Measurements from ENCODE around the gene PPP2R1B. TPM values are rescaled to one million over a fixed set of nuclear protein-coding genes. Genes with fewer than 3 reads are reported as not detected.

Gene PPP2R1B
- total and polyA plus RNA-seq, 11 donors = 4.2 to 99.9 (median 7.9) TPM

GRCh38 chr11:111779118-111779517 is 12.9 kb upstream of the PPP2R1B start:
- 80 to 89% (median 85%) methylated on average over 6 of the region's 6 CpGs for WGBS, 4 donors
- Histone ChIP-seq H3K27me3 (no peaks in the 10 kb centered on the region), H3K27ac (no peak overlapping the region), H3K4me1 (peaks cover 0 to 32% (median 12%) of the 10 kb centered on the region in 12 donors), H3K9me3 (no peaks in the 10 kb centered on the region), H3K4me3 (no peak overlapping the region), H3K36me3 (peaks cover 0 to 13% (median 0%) of the 10 kb centered on the region in 9 donors)
- intact Hi-C loops (cut with DNase I) = loop anchor here in 8 of 10 donors (2.0 to 10.0 kb wide), 8 partner anchors 53 to 212 kb away; partner anchors contain the start of gene SIK2 (in 3 of the 8)
- peak in 2 of 4 donors; percentile 19 to 22 for ATAC-seq
- TF ChIP-seq CTCF (IDR thresholded peaks at IDR 0.05) (no peak), POLR2A (IDR thresholded peaks at IDR 0.05) (no peak)
- no peak for DNase-seq

GRCh38 chr11:111778047-111778558 is 11.9 kb upstream of the PPP2R1B start:
- H3K27me3 ChIP-seq = no peaks in the 10 kb centered on the region
- H3K4me1 ChIP-seq = peaks cover 0 to 25% (median 12%) of the 10 kb centered on the region in 12 donors
- intact Hi-C loops (cut with DNase I) = loop anchor here in 8 of 10 donors (2.0 to 10.0 kb wide), 8 partner anchors 54 to 211 kb away; partner anchors contain the start of gene SIK2 (in 3 of the 8)
- ATAC-seq (no peak), DNase-seq (no peak)
- H3K36me3 ChIP-seq = peaks cover 0 to 4% (median 0%) of the 10 kb centered on the region in 9 donors
- TF ChIP-seq POLR2A (IDR thresholded peaks at IDR 0.05) = no peak
- no peak for TF ChIP-seq CTCF (IDR thresholded peaks at IDR 0.05)
- 91 to 93% (median 92%) methylated on average over 3 of the region's 3 CpGs for WGBS, 4 donors
- no peaks in the 10 kb centered on the region for H3K9me3 ChIP-seq
- H3K4me3 ChIP-seq = no peak overlapping the region
- H3K27ac ChIP-seq = peak overlapping the region in 1 of 12 donors; percentile 11

GRCh38 chr11:111777094-111778046 is 11.2 kb upstream of the PPP2R1B start:
- Histone ChIP-seq H3K9me3 (no peaks in the 10 kb centered on the region), H3K4me1 (peaks cover 0 to 17% (median 12%) of the 10 kb centered on the region in 12 donors), H3K27me3 (no peaks in the 10 kb centered on the region), H3K36me3 (no peaks in the 10 kb centered on the region), H3K27ac (peak overlapping the region in 1 of 12 donors; percentile 11), H3K4me3 (no peak overlapping the region)
- 70 to 77% (median 74%) methylated on average over 4 of the region's 4 CpGs for WGBS, 4 donors
- intact Hi-C loops (cut with DNase I) = loop anchor here in 9 of 10 donors (1.0 to 10.0 kb wide), 13 partner anchors 55 to 213 kb away; partner anchors contain the start of gene SIK2 (in 7 of the 9)
- ATAC-seq (peak; percentile 72 to 82 (median 79)), DNase-seq (peak in 1 of 5 donors; percentile 37)
- TF ChIP-seq CTCF (IDR thresholded peaks at IDR 0.05) (peak; percentile 60 to 87 (median 84)), POLR2A (IDR thresholded peaks at IDR 0.05) (no peak)
